ENCODE measurements around the gene LSAMP. TPM values are rescaled to one million over a fixed set of nuclear protein-coding genes. Genes with fewer than 3 reads are reported as not detected.

Gene LSAMP
- total RNA-seq, 1 donor, result 3.3 TPM

GRCh38 chr3:116070061-116070460 is 375.2 kb downstream of the LSAMP start:
- Histone ChIP-seq H2AFZ (ENCODE audit: low read length) (no peak overlapping the region), H3K4me1 (ENCODE audit: insufficient read depth, low read length) (no peaks in the 10 kb centered on the region), H3K79me2 (ENCODE audit: insufficient read depth, low read length) (no peaks in the 10 kb centered on the region), H3K27me3 (ENCODE audit: insufficient read depth, low read length) (no peaks in the 10 kb centered on the region), H3K4me3 (ENCODE audit: insufficient read depth, low read length) (no peak overlapping the region), H3K4me2 (ENCODE audit: insufficient read depth, low read length) (no peak overlapping the region), H3K36me3 (ENCODE audit: insufficient read depth, low read length) (no peaks in the 10 kb centered on the region), H4K20me1 (ENCODE audit: insufficient read depth, low read length) (no peaks in the 10 kb centered on the region), H3K9me3 (ENCODE audit: low read depth, low read length) (no peaks in the 10 kb centered on the region), H3K27ac (ENCODE audit: low read depth, low read length) (no peak overlapping the region)
- DNase-seq (ENCODE audit: insufficient read length, low spot score, missing footprints), result no peak
- TF ChIP-seq CTCF (IDR thresholded peaks at IDR 0.05; ENCODE audit: extremely low read depth, low read depth, low read length), result no peak

GRCh38 chr3:116069024-116069423 is 376.3 kb downstream of the LSAMP start:
- Histone ChIP-seq H3K4me3 (ENCODE audit: insufficient read depth, low read length) (no peak overlapping the region), H3K4me2 (ENCODE audit: insufficient read depth, low read length) (no peak overlapping the region), H3K9me3 (ENCODE audit: low read depth, low read length) (no peaks in the 10 kb centered on the region), H4K20me1 (ENCODE audit: insufficient read depth, low read length) (no peaks in the 10 kb centered on the region), H3K27ac (ENCODE audit: low read depth, low read length) (no peak overlapping the region), H2AFZ (ENCODE audit: low read length) (no peak overlapping the region), H3K4me1 (ENCODE audit: insufficient read depth, low read length) (no peaks in the 10 kb centered on the region), H3K27me3 (ENCODE audit: insufficient read depth, low read length) (no peaks in the 10 kb centered on the region), H3K36me3 (ENCODE audit: insufficient read depth, low read length) (no peaks in the 10 kb centered on the region), H3K79me2 (ENCODE audit: insufficient read depth, low read length) (no peaks in the 10 kb centered on the region)
- no peak for TF ChIP-seq CTCF (IDR thresholded peaks at IDR 0.05; ENCODE audit: extremely low read depth, low read depth, low read length)
- DNase-seq (ENCODE audit: insufficient read length, low spot score, missing footprints), result peak; percentile 17

GRCh38 chr3:116067326-116067725 is 378.0 kb downstream of the LSAMP start:
- H3K4me3 ChIP-seq (ENCODE audit: insufficient read depth, low read length), result no peak overlapping the region
- H4K20me1 ChIP-seq (ENCODE audit: insufficient read depth, low read length), result no peaks in the 10 kb centered on the region
- no peak for TF ChIP-seq CTCF (IDR thresholded peaks at IDR 0.05; ENCODE audit: extremely low read depth, low read depth, low read length)
- no peak overlapping the region for H3K4me2 ChIP-seq (ENCODE audit: insufficient read depth, low read length)
- H3K79me2 ChIP-seq (ENCODE audit: insufficient read depth, low read length), result no peaks in the 10 kb centered on the region
- H3K4me1 ChIP-seq (ENCODE audit: insufficient read depth, low read length), result no peaks in the 10 kb centered on the region
- H3K9me3 ChIP-seq (ENCODE audit: low read depth, low read length), result no peaks in the 10 kb centered on the region
- no peak overlapping the region for H3K27ac ChIP-seq (ENCODE audit: low read depth, low read length)
- no peaks in the 10 kb centered on the region for H3K36me3 ChIP-seq (ENCODE audit: insufficient read depth, low read length)
- H3K27me3 ChIP-seq (ENCODE audit: insufficient read depth, low read length), result no peaks in the 10 kb centered on the region
- no peak for DNase-seq (ENCODE audit: insufficient read length, low spot score, missing footprints)
- H2AFZ ChIP-seq (ENCODE audit: low read length), result no peak overlapping the region

GRCh38 chr3:116065501-116065900 is 379.8 kb downstream of the LSAMP start:
- no peaks in the 10 kb centered on the region for H3K36me3 ChIP-seq (ENCODE audit: insufficient read depth, low read length)
- no peak for TF ChIP-seq CTCF (IDR thresholded peaks at IDR 0.05; ENCODE audit: extremely low read depth, low read depth, low read length)

More at GRCh38 chr3:116065501-116065900, 379.8 kb downstream of the LSAMP start:
- no peak overlapping the region for H3K4me2 ChIP-seq (ENCODE audit: insufficient read depth, low read length)
- H3K27ac ChIP-seq (ENCODE audit: low read depth, low read length), result no peak overlapping the region
- H3K79me2 ChIP-seq (ENCODE audit: insufficient read depth, low read length), result no peaks in the 10 kb centered on the region
- no peak overlapping the region for H2AFZ ChIP-seq (ENCODE audit: low read length)
- no peaks in the 10 kb centered on the region for H3K9me3 ChIP-seq (ENCODE audit: low read depth, low read length)
- H4K20me1 ChIP-seq (ENCODE audit: insufficient read depth, low read length), result no peaks in the 10 kb centered on the region
- no peaks in the 10 kb centered on the region for H3K27me3 ChIP-seq (ENCODE audit: insufficient read depth, low read length)
- no peak overlapping the region for H3K4me3 ChIP-seq (ENCODE audit: insufficient read depth, low read length)
- H3K4me1 ChIP-seq (ENCODE audit: insufficient read depth, low read length), result no peaks in the 10 kb centered on the region
- no peak for DNase-seq (ENCODE audit: insufficient read length, low spot score, missing footprints)

Measured in osteoblast (primary cell).